GM04503 (cell line): Measurements from ENCODE around the gene AOPEP.

Experiments used
- DNase-seq: peaks from one replicate; pipeline ENCODE4 v3.0.0-alpha.2; 2012; ENCODE audit warnings: low read depth

Gene AOPEP

GRCh38 chr9:95036676-95037075 is 310.2 kb downstream of the AOPEP start:
- DNase-seq: no peak

DNA sequence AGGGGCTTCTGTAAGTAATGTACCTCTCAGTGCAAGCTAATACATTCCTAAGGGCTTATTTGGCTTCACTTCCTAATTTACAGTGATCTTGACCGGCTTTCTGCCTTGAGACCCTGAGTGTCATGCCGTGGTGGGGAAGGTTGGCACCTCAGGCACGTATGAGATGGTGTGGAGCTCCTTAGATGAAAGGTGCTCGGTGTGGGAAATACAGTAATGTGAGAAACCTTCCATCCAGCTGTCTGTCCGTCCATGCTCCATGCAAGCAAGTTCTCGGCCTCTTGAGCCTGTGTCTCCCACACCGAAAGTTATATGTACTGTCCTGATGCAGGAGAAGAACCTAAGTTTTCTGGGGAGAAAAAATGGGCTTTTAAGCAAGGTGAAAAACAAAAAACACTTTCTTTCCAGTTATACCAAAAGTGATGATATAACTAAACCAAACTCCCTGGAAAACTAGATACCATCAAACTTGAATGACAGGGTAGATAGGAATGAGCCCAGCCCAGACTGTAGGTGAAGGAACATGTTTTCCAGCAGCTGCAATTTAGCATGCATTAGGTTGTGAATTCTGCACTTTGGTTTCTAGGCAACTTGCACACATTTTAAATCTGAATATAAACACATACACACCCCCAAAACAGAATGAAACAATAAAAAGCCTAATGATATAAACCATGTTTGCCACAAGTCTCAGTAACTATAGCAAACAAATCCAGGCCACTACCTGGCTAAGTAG is 311.5 kb downstream of the AOPEP start:
- DNase-seq: no peak

GRCh38 chr9:95038666-95039065 is 312.2 kb downstream of the AOPEP start:
- DNase-seq: no peak

DNA sequence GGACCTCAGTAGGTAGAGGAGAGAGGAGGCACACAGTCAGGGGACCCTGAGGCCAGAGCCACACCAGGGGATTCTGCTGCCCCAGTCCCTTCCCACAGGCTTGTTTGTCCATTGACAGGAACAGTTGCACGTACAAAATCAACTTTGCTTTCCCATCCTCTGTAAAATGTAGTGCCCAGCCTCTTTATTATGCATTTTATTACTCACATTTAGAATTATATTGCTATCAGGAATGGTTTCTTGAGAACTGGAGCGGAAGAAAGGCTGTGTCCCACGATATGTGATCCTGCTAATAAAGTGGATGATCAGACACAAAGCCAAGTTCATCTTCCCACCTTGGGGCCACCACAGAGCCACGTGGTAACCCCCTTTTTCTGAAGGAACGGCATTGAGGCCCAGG is 313.6 kb downstream of the AOPEP start:
- no peak for DNase-seq

DNA sequence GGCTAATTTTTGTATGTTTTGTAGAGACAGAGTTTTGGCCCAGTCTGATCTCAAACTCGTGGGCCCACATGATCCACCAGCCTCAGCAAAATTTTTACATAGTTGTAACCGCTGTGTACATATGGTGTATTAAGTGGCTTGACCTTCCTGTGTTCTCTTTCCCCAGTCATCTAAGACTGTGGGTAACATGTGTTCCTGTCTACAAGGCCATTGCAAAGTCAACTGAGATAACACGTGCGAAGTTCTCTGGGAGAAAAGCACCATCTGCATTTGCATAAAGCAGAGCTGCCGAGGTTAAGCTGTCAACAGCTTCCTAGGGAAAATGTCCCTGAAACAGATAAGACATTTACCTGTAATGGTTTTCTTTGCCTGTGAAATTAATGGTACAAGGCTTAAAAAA is 317.3 kb downstream of the AOPEP start:
- no peak for DNase-seq

DNA sequence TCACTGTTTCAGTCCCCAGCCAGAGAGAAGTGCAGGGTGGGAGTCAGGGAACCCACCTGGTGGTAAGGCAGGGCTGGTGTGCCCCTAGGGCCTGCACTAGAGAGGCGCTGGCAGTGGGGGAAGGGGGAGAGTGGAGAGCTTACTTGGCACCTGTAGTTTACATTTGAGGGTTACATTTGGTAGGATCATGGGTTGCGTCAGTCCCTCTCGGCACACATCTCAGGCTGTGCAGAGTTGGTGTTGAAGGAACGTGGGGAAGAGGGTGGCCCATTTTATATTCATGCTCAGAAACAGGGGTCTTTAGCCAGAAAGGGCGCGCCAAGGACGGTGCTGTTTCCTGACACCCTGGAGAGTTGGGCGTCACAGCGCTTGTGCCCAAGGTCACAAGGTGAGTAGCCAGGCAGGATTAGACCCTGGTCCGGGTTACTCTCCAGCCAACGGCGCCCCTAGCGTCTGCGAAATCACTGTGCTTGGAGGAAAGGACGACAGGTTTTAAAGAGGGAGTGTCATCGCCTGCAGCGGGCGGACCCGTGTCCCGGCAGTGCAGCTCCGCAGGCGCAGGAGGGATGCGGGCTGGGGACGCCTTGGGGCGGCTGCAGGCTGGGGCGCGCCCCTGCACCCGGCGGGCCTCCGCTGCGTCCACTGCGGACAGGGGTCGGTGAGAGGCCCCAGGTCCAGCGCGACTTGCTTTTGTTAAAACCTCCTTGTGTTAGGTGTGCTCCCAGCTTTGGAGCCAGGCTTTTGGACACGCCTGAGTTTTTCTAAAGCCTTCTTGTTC is 318.4 kb downstream of the AOPEP start:
- DNase-seq: no peak

DNA sequence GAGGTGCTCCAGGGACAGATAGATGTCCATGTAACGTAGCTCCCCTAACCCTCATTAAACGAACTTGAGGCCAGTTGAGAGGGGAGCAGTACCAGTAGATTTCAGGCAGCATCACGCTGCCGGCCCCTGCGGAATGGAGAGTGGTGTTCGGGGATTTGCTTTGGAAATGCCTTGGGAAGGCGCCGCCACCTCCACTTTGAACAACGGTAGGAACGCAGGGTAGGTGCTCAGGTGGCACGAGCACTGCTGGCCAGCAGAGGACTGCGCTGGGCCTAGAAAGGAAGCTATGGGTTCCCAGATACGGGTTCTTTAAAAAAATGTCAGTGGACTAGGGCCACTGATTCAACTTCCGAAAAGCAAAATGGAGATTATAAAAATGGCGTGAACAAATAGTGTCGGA is 319.3 kb downstream of the AOPEP start:
- no peak for DNase-seq

GRCh38 chr9:95047452-95048224 is 321.1 kb downstream of the AOPEP start:
- DNase-seq: no peak

DNA sequence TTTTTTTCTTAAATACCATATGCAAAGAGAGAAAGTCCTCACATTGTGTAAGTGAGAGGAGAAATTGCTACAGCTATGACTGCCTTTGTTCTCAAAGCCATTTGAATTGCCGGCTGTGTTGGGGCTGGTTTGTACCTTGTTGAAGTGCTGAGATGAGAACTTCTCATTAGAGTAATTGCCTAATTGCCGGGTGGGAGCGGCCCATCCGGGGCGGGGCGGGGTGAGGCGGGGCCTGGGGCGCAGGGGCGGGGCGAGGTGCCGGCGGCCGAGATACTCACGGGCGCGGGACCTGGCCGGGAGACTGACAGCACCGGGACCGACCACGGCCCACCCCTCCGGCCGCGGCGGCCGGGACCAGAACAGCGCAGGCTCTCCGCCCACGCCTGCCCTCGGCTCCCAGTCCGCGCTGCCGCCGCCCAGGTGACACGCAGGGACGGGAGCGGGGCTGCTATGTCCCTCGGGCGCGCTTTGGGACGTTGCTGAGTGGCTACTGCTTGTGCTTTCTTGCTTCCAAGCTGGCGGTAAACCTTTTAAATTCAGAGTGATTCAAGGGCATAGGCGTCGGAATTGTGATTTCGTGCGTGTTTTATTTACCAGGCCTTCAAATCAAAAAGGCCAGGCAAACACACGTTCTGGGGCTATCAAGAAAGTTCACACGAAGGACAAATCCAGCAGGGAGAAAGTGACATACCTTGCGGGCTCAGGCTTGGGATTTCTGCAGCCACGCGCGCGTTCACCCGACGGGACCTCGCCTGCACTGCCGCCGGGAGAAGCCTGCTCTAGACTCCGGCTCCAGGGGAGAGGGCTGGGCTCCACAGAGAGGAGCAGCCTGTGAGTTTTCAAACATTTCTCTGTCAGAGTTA is 322.0 kb downstream of the AOPEP start:
- no peak for DNase-seq

- DNase-seq: no peak
These were observed 323.3 kb downstream of the AOPEP start for GRCh38 chr9:95049761-95050160.

- DNase-seq: no peak
These were observed 327.4 kb downstream of the AOPEP start for GRCh38 chr9:95053611-95054570.

GRCh38 chr9:95055334-95055850 is 328.9 kb downstream of the AOPEP start:
- no peak for DNase-seq

GRCh38 chr9:95055851-95056551 is 329.5 kb downstream of the AOPEP start:
- peak; percentile 45 for DNase-seq

- DNase-seq: no peak
These were observed 330.6 kb downstream of the AOPEP start for GRCh38 chr9:95057101-95057500.

DNA sequence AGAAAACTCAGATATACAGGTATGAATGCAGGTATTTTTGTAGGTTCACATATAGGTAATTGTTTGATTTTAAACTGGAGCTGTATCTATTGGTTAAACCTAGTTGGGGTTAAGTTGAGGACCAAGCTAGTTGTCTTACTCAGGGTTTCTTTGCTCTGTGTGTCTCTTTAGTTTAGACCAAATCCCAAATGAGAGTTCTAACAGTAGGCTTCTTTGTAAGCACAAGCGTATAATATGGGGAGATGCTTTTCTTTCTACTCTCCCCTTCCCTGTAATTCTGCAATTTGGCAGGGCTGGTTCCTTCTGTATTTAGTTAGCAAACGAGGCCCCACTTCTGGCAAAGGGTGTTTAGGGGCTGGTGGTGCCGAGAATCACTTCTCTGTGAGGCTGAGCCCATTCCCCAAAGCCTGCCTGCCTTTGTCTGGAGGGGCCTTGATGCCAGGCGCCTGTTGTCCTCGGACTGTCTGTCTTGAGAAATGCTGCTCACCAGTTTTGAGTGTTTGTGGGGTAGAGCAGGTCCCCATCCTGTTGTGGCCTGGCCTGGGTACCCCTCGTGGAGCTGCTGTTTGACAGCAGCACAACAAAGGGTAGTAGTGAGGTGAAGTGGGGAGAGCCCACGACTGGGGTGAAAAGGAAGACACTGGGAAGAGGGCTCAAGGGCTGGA is 331.8 kb downstream of the AOPEP start:
- no peak for DNase-seq

DNA sequence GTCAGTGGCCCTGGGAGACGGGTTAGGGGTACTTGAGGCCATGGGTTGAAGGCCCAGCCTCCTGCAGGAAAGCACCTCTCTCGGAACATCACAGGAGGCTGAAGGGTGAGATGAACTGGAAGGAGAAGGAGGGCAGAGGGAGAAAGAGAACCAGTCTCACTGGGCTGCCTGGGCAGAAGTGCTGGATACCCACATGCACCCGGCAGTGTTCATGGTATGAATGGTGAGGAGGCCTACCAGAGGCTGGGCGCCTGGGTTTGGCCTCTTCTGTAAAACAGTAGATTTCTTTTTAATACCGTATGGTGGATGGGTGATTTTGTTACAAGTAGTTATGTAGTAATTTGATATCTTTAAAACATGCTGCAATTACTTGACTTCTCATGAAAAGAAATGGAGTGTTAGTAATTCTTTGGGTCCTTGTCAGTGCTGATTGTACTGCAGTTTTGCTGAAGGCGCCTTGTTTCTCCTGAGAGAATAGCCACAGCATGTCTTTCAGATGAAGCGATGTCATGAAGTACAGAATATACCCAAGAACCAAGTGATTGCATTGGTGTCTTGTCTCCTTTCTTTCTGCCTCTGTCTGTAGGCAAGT is 332.4 kb downstream of the AOPEP start:
- DNase-seq: no peak

GRCh38 chr9:95060234-95060633 is 333.7 kb downstream of the AOPEP start:
- no peak for DNase-seq

DNA sequence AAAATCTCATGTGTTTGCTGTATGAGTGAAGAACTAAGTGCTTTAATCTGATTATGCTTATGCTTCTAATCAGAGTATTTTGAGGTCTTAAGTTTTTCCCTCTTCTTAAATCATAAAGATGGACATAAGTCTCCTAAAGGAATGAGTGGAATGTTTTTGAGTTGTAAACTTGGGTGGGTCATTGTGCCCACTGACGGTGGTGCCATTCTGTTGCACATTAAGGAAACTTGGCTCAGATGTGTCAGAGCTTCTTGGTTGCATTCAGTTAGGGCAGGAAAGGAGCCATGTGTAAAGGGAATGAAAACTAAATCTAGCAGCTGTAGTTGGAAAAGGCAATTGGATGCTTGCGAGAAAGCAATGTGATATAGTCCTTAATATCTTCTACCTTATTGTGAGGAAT is 334.4 kb downstream of the AOPEP start:
- DNase-seq: no peak
